Fibroblast of gingiva (primary cell): ENCODE data around the gene TMOD4.
A peak's percentile ranks its signal among the peaks of the same experiment; 100 is the strongest.
"Not testable (repeated sequence)": the region's sequence is repeated elsewhere in the genome, so short reads cannot be mapped to it uniquely, and the experiment has no call there.

Experiments used
- DNase-seq: peaks from one replicate; pipeline ENCODE4 v3.0.0-alpha.2; 2011; ENCODE audit warnings: low read depth

Gene TMOD4

DNA sequence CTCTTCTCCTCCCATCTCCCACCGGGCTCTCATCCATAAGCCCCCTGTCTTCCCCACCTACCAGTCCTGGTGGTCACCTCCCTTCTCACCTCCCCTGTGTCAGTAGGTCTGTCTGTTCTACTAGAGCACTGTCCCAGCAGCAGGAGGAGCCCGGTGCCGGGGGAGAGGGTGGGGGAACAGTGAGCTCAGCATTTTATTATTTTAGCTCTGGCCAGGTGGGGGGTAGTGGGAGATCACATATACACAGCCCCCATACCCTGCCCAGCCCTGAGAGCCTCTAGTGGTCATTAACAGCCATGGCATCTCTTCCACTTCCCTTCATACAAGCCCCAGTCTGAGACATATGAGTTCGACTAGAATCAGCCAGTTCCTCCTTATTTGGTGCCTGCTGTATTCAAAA is at the start of gene TMOD4:
Gene TMOD4, minus strand, starts transcription at position 119 of the 400 bp plus-strand sequence. CDS start 1,106 bp downstream, outside the sequence.
- DNase-seq: no peak

DNA sequence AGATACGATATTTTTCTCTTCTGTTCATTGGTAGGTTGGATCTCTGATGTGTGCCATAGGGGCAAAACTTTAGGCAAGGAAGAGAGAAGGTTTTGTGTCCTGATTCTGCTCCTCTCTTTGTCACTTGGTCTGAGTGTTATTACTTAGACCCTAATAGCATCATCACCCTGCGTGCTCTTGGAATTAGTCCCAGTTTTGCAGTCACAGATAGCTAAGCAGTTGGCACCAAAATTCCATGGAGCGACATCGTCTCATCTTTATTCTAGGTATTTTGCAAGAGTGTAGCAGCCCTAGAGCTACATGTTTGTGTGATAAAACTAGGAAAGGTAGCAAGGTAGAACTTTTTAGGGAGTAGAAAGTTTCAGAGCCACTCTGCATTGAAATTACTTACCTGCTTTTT is 46.3 kb upstream of the TMOD4 start:
- peak; percentile 11 for DNase-seq

- DNase-seq: no peak
Measured at GRCh38 chr1:151221616-151222015, 45.8 kb upstream of the TMOD4 start.

- DNase-seq: no peak
Measured at GRCh38 chr1:151213560-151213959, 37.8 kb upstream of the TMOD4 start.

DNA sequence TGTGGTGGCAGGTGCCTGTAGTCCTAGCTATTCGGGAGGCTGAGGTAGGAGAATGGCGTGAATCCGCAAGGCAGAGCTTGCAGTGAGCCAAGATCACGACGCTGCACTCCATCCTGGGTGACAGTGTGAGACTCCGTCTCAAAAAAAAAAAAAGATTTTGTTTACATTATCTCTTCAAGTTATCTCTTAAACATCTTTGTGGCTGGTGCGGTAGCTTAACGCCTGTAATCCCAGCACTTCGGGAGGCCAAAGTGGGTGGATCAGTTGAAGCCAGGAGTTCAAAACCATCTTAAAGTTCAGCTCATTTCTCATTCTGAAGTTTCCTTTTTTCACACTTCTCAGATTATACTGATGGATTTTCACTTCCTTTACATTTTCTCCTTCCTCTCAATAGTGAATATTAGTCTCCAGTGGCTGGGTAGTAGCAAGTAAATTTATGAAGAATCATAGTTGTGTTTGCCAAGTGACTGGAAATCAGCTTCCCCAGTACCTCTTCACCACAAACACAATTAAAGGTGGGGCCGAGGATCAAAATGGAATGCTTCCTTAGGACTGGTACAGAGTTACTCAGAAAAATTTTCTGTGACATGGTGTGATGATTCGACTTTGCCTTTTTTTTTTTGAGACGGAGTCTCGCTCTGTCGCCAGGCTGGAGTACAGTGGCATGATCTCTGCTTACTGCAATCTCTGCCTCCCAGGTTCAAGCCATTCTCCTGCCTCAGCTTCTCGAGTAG is 36.4 kb upstream of the TMOD4 start:
- no peak for DNase-seq

DNA sequence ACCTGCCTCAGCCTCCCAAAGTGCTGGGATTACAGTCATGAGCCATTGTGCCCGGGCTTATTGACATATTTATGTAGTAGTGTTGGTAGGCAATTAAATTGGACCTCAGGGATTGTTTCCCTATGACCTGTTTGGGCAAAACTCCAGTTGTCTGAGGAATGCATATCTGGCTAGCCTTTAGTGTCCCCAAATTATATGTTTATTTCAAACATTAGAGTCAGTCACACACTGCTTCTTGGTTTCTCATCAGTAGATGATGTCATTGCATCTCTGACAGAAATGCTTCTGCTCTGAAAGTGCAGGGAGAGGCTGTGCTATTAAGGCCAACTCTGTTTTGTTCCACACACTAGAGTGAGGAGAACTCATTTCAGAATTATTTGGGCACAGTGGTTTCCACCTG is 35.0 kb upstream of the TMOD4 start:
- peak; percentile 41 for DNase-seq

DNA sequence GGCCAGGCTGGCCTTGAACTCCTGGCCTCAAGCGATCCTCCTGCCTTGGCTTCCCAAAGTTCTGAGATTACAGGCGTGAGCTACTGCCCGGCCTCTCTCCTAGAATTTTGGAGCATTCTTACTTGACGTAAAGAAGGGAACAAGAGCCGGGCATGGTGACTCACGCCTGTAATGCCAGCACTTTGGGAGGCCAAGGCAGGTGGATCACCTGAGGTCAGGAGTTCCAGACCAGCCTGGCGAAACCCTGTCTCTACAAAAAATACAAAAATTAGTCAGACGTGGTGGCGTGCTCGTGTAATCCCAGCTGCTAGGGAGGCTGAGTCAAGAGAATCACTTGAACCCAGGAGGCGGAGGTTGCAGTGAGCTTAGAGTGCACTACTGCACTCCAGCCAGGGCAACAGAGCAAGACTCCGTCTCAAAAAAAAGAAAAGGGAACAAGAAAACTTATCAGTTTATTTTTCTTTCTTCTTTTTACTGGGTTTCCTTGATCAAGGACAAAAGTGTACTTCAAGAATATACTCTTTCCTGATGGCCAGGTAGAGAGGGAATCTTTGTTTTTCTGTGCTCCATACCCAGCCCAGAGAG is 29.7 kb upstream of the TMOD4 start:
- not testable (repeated sequence) for DNase-seq

GRCh38 chr1:151199873-151200581 is 24.2 kb upstream of the TMOD4 start:
- peak; percentile 85 for DNase-seq

DNA sequence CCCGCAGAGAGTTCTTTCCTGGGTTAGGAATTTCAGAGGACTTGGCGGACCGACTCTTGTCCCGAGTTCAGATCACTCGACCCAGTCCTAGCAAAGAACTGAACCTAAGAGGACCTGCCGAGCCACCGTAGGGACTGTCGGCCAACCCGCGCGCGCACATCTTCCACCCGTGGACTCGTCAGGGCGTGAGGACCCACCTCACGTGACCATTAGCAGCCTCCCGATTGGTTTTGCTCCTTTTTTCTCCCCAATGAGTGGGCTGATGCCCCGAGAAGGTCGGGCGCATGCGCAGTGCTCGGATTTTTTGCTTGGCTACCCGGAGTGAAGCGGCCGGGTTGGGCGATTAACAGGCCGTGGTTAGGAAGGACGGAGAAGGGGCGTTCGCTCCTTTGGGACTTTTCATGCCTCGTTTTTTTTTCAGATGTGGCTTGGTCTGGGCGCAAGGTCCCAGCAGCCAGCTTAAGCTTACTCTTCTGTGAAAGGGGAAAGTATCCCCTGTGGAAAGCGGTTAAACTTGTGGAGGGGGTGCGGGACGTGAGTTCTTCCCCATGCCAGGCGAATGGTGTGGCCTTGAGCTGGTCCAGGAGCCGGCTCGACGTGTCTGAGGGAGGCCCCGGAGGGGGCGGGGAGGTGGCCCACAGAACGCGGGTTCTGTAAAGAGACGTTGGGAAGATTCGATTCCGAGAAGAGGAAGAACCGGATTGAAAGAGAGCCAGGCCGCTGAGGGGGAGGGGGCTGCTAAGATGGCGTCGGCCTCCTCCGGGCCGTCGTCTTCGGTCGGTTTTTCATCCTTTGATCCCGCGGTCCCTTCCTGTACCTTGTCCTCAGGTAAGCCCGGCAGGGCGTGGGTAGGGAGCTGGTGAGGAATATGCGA is 22.7 kb upstream of the TMOD4 start, which contains the start of gene PIP5K1A:
Gene PIP5K1A, plus strand, starts transcription at position 299 of the 874 bp plus-strand sequence. Its CDS starts 445 bp downstream, at position 744.
- peak; percentile 98 for DNase-seq

DNA sequence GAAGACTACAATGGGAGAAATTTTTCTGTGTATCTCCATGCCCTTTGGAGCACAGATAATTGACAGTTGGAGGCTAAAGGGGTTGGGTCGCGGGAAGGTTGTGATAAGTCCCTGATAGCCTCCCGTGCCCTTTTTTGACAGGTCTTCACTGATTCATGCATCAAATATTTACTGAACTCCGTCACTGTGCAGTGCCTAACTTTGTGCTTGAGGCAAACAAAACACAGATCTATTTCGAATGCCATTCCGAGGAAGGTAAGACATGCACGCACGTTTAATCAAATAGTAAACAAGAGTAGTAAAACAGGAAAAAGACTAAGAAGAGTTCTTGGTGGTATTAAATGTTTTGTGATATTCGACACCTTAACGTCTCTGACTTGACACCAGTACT is 22.1 kb upstream of the TMOD4 start:
- DNase-seq: no peak

GRCh38 chr1:151196292-151196800 is 20.6 kb upstream of the TMOD4 start:
- peak; percentile 85 for DNase-seq

DNA sequence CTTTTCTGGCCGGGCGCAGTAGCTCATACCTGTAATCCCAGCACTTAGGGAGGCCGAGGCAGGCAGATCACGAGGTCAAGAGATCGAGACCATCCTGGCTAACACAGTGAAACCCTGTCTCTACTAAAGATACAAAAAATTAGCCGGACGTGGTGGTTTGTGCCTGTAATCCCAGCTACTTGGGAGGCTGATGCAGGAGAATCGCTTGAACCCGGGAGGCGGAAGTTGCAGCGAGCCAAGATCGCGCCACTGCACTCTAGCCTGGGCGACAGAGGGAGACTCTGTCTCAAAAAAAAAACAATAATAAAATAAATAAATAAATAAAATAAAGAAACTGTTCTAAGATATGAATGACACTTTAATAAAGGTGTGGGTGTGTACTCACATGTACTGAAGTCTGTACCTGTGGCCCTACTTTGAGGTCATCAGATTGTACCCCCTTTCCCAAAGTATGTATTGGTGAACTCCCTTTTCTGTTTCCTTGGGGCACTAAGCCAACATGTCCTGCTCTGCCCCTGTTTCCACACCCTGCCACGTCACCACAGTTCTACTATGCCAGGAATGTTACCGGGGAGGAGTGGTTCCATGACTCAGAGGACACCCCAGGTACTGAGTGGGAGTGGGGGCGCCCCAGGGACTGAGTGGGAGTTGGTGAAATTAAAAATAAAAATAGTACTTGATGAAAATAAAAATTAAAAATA is 19.3 kb upstream of the TMOD4 start:
- peak; percentile 89 for DNase-seq

DNA sequence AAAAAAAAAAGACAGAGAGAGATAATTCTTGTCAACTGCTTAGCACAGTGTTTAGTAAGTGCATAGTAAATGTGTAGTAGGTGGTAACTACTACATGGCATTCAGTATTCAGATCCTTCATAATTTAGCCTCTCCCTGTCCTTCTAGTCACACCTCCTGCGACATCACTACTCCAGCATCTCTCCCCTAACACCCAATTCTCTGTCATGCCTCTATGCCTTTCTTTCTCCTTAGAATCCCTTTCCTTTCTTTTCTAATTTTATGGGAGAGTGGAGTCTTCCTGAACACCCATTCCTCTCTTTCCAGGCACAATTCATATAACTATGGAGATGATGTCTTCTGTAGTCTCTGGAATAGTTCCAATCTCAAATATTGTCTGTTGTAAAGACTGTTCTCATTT is 18.1 kb upstream of the TMOD4 start:
- DNase-seq: no peak

DNA sequence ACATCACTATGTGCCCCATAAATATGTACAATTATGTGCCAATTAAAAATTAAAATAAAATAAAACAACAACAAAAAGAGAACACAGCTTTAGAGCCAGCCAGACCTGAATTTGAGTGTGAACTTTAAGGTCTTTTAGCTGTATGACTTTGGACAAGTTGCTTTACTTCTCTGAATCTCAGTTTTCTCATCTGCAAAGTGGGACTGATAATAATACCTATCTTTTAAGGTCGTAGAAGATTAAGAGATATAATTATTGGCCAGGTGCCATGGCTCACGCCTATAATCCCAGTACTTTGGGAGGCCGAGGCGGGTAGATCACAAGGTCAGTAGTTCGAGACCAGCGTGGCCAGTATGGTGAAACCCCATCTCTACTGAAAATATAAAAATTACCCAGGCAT is 17.5 kb upstream of the TMOD4 start:
- DNase-seq: no peak

- DNase-seq: no peak
Measured at GRCh38 chr1:151192047-151192446, 16.3 kb upstream of the TMOD4 start.

DNA sequence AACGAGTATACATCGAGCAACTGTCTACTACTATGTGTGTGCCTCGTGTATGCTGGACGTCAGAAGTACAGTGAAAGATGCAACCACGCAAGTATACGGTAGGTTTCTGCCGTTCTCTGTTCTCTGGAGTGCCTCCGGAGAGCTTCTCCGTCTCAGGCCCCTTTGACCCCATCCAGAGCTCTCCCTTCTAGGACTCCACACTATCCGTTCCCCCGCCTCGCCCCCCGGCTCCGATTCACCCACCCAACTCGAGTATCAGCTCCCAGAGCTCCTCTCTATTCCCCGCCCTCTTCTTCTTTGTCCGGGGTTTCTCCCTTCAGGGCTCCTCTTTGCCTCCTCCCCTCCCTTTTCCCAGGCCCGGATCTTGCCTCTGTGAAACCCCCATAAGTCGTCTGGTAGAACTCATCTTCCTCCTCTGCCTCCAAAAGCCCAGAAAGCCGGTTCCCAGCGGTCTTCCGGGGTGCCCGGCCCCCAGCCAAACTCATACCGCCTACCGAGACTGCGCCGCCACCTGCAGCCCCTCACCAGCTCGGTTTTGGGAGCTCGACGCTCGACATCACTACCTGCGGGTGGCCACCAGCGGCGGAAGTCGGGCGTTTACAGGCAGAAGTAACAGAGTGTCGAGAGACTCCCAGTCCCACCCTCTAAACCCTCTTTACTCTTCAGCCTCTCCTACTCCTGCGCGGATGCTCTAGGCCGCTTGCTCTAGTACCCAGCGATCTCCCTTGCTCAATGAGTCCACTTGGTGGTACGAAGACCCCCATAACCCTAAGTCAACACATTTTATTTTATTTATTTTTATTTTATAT is 14.1 kb upstream of the TMOD4 start, which contains the start of gene VPS72:
Gene VPS72, minus strand, starts transcription at position 561 of the 809 bp plus-strand sequence. Its CDS starts 76 bp downstream, at position 485.
- DNase-seq: peak; percentile 89

DNA sequence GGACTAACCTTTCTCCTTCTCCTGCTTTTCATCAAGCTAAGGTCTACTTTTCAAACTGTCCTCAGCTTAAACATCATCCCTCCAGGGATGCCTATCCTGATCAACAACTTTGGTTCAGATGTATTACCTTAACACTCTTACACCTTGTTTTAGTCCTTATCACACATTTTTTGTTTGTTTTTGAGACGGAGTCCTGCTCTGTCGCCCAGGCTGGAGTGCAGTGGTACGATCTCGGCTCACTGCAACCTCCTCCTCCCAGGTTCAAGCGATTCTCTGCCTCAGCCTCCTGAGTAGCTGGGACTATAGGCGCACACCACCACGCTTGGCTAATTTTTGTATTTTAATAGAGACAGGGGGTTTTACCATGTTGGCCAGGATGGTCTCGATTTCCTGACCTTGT is 12.9 kb upstream of the TMOD4 start:
- not testable (repeated sequence) for DNase-seq

DNA sequence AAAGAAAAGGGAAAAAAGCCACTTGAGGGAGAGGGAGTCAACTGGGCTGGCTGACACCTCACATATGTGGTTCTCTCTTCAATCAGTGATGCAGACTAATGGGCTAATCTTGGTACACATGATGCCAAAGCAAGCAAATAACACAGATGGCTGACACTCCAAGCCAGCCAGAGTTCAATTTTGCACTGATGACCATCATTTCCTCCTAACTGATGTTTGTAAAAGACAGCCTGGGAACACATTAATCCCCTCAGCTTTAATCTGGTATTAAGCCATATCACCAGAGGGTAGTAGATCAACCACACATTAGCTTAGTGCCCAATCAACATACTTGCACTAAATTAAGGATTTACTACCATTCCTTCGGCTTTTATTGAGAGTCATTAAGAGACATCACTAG is 11.4 kb upstream of the TMOD4 start:
- DNase-seq: no peak

DNA sequence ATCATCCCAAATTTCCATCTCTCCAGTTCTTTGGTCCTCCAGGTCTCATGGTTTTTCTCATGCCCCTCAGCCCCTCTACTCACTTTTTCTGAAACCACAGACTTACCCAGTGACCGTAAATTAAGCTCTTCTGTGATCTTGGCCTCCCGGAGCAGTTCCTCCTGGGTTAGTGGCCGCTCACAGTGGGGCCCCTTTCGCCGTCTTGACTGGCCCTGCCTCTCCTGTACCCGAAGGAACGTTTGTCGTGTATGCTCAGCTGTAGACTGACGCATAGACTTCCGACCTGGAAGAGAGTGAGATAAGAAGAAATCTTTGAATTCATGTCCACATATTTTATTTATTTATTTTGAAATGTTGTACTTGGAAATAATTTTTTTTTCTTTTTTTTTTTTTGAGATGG is 8.4 kb upstream of the TMOD4 start:
- no peak for DNase-seq

DNA sequence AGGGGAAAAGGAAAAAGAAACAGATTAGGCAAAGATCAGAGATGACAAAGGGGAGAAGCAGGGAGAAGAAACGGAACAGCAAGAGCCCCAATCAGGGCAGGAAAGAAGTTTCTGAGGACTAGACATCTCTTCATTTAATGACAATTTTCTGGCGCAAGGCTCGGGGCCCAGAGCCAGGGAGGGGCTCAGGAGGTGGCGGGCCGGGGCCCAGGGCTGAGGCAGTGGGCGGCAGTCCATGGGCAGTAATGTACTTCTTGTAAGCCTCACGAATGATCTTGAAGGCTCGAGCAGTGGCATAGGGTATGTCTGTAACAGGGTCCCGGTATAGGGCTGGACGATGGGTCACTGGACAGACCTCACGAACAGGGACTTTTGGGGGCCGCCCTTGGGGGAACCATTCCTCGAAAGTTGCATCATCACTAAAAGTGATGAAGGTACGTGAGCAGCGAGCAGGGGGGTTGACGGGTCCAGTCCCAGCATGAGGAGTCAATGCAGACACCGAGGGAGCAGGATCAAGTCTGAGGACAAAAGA is 799 bp upstream of the TMOD4 start:
- DNase-seq: no peak
